Upper lobe of left lung (tissue), 6 donors: ENCODE results near the gene KIAA0825. TPM values are rescaled to one million over a fixed set of nuclear protein-coding genes. Genes with fewer than 3 reads are reported as not detected.

Experiments
- ATAC-seq, 2 donors: fragments of 200-7000 bp; cut with Tn5 transposase; one replicate each; pipeline ENCODE4 v1.9.1; 2022; ENCODE audit warnings: mild to moderate bottlenecking in 2 of 2, moderate library complexity in 2 of 2; ENCODE audit not compliant: low FRiP score in 2 of 2
- DNase-seq, 2 donors: peaks; one replicate each; pipeline ENCODE4 v3.0.0-alpha.2; 2019 to 2020
- H3K27ac ChIP-seq, 4 donors: fragments of 200-600 bp; sonication (generic); one replicate each; pipeline ENCODE4 v1.5.1; 2016 to 2019
- H3K27me3 ChIP-seq, 4 donors: fragments of 200-600 bp; sonication (generic); one replicate each; pipeline ENCODE4 v1.5.1; 2017 to 2019
- H3K36me3 ChIP-seq, 4 donors: fragments of 200-600 bp; sonication (generic); one replicate each; pipeline ENCODE4 v1.5.1; 2016 to 2019
- H3K4me1 ChIP-seq, 4 donors: fragments of 200-600 bp; sonication (generic); one replicate each; pipeline ENCODE4 v1.5.1; 2018 to 2019
- H3K4me3 ChIP-seq, 4 donors: fragments of 200-600 bp; sonication (generic); one replicate each; pipeline ENCODE4 v1.5.1; 2017 to 2019; ENCODE audit warnings: mild to moderate bottlenecking in 2 of 4, moderate library complexity in 1 of 4
- H3K9me3 ChIP-seq, 4 donors: fragments of 200-600 bp; sonication (generic); one replicate each; pipeline ENCODE4 v1.5.1; 2018 to 2019
- EP300 ChIP-seq, 4 donors: sonication (generic); formaldehyde crosslinking; IDR thresholded peaks; one replicate each; pipeline ENCODE4 v1.5.1; 2017; ENCODE audit warnings: antibody characterized with exemption in 4 of 4, control low read depth in 2 of 4
- POLR2A ChIP-seq, 4 donors: fragments of 450-650 bp; IDR thresholded peaks; one replicate each; pipeline ENCODE4 v1.5.1; 2016 to 2017; ENCODE audit warnings: antibody characterized with exemption in 4 of 4, mild to moderate bottlenecking in 2 of 4
- POLR2AphosphoS5 ChIP-seq, 2 donors: sonication (generic); formaldehyde crosslinking; IDR thresholded peaks; one replicate each; pipeline ENCODE4 v1.5.1; 2017; ENCODE audit warnings: antibody characterized with exemption in 2 of 2
- WGBS, 2 donors: methylation state at CpG; one replicate each; pipeline ENCODE4 v1.1.5; 2017 to 2018; 5-methylcytosine and 5-hydroxymethylcytosine counted together
- total RNA-seq, 6 donors: library from RNA; depleted of rRNA in 4 of 6; stranded (reverse); fragments of >200 nt in 4 of 6; gene quantifications; one replicate each; pipeline versions ENCODE4 v1.1.0 to v1.2.1, GENCODE V29; 2016 to 2021
- TF ChIP-seq, protein P1 (sequence below), 6 experiments: fragments of 450-650 bp in 4 of 6; fragments of 200-600 bp in 2 of 6; sonication (generic) in 2 of 6; IDR thresholded peaks; one replicate each; pipeline ENCODE4 v1.5.1; 2016 to 2019; ENCODE audit warnings: antibody characterized with exemption in 6 of 6
- donor health status: DM: no; HTN: no; CAD: no; lungs with moderate emphysema.
- donor health status: DM: no; HTN: yes; CAD: no; lungs with severe emphysema.

KIAA0825 gene
- total RNA-seq, 6 donors from 2014 or later = 3.8 to 19.1 (median 6.6) TPM

- 88 to 100% methylated on average over 1 of the region's 1 CpG for WGBS, 2 donors
- TF ChIP-seq, protein P1, sequence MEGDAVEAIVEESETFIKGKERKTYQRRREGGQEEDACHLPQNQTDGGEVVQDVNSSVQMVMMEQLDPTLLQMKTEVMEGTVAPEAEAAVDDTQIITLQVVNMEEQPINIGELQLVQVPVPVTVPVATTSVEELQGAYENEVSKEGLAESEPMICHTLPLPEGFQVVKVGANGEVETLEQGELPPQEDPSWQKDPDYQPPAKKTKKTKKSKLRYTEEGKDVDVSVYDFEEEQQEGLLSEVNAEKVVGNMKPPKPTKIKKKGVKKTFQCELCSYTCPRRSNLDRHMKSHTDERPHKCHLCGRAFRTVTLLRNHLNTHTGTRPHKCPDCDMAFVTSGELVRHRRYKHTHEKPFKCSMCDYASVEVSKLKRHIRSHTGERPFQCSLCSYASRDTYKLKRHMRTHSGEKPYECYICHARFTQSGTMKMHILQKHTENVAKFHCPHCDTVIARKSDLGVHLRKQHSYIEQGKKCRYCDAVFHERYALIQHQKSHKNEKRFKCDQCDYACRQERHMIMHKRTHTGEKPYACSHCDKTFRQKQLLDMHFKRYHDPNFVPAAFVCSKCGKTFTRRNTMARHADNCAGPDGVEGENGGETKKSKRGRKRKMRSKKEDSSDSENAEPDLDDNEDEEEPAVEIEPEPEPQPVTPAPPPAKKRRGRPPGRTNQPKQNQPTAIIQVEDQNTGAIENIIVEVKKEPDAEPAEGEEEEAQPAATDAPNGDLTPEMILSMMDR (IDR thresholded peaks at IDR 0.05) = no peak
- no peak for TF ChIP-seq EP300 (IDR thresholded peaks at IDR 0.05)
- TF ChIP-seq POLR2AphosphoS5 (IDR thresholded peaks at IDR 0.05) = no peak
- no peak for TF ChIP-seq POLR2A (IDR thresholded peaks at IDR 0.05)
- DNase-seq = no peak
Observed at GRCh38 chr5:94564812-94565211, 53.6 kb downstream of the KIAA0825 start.

DNA sequence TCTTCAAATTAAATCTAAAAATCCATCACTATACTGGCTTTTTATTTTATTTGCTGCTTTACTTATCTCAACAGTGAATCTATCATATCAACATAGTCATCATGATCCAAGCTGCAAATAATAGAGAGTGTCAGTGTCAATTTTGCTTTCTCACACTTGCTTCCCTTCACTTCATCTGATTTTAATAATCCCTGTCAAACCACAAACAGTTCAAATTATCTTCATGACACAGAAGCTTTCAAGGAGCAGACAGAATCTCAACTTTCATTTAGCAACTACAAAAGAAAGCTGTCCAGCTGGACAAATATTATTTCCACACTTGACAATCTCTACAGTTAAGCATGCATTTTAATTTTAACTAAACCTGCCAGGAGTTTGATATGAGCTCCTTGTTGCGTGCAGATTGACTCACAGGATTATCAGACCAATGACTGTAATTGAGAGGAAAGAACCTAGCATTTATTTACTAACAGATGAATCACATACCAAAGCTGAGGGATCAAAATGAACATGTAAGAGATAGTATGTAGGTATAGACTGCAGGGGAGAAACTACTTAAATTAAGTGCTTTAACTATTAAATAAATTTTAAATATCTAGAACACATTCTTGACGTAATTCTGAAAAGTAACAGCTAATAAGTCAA, 56.0 kb downstream of the KIAA0825 start:
- no peak overlapping the region for H3K27ac ChIP-seq
- no peaks in the 10 kb centered on the region for H3K36me3 ChIP-seq
- H3K9me3 ChIP-seq = no peaks in the 10 kb centered on the region
- no peaks in the 10 kb centered on the region for H3K27me3 ChIP-seq
- no peak overlapping the region for H3K4me3 ChIP-seq
- WGBS, 2 donors = 79 to 87% methylated on average over 2 of the region's 2 CpGs
- DNase-seq (no peak), ATAC-seq (no peak)
- H3K4me1 ChIP-seq = no peaks in the 10 kb centered on the region
- TF ChIP-seq POLR2AphosphoS5 (IDR thresholded peaks at IDR 0.05) (no peak), EP300 (IDR thresholded peaks at IDR 0.05) (no peak), POLR2A (IDR thresholded peaks at IDR 0.05) (no peak)
- TF ChIP-seq, protein P1 (IDR thresholded peaks at IDR 0.05) = no peak

More at GRCh38 chr5:94564812-94565211, 53.6 kb downstream of the KIAA0825 start:
- Histone ChIP-seq H3K36me3 (no peaks in the 10 kb centered on the region), H3K27me3 (no peaks in the 10 kb centered on the region), H3K9me3 (no peaks in the 10 kb centered on the region), H3K27ac (no peak overlapping the region), H3K4me1 (no peaks in the 10 kb centered on the region), H3K4me3 (no peak overlapping the region)
- ATAC-seq = no peak

- Histone ChIP-seq H3K4me3 (no peak overlapping the region), H3K27me3 (no peaks in the 10 kb centered on the region), H3K4me1 (no peaks in the 10 kb centered on the region), H3K27ac (no peak overlapping the region), H3K36me3 (no peaks in the 10 kb centered on the region), H3K9me3 (no peaks in the 10 kb centered on the region)
- WGBS, 2 donors = 95% methylated on average over 5 of the region's 5 CpGs
- no peak for ATAC-seq
- TF ChIP-seq, protein P1 (IDR thresholded peaks at IDR 0.05) = no peak
- no peak for TF ChIP-seq POLR2AphosphoS5 (IDR thresholded peaks at IDR 0.05)
- TF ChIP-seq POLR2A (IDR thresholded peaks at IDR 0.05) = no peak
- TF ChIP-seq EP300 (IDR thresholded peaks at IDR 0.05) = no peak
- no peak for DNase-seq
Observed at GRCh38 chr5:94558028-94558427, 60.4 kb downstream of the KIAA0825 start.

DNA sequence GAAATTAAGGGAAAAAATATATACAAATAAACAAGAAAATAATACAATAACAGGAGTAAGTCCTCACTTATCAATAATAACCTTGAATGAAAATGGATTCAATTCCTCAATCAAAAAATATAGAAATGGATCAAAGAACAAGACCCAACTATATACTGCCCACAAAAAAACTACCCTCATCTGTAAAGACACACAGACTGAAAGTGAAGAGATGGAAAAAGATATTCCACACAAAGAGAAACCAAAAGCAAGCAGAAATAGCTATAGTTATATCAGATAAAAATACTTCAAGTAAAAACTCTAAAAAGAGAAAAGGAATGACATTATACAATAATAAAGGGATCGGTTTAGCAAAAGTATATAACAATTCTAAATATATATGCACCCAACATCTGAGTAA, 66.5 kb downstream of the KIAA0825 start:
- no peaks in the 10 kb centered on the region for H3K27me3 ChIP-seq
- H3K4me3 ChIP-seq = no peak overlapping the region
- DNase-seq (no peak), ATAC-seq (no peak)
- H3K4me1 ChIP-seq = no peaks in the 10 kb centered on the region
- H3K27ac ChIP-seq = no peak overlapping the region
- TF ChIP-seq EP300 (IDR thresholded peaks at IDR 0.05) = no peak
- no peak for TF ChIP-seq POLR2A (IDR thresholded peaks at IDR 0.05)
- TF ChIP-seq POLR2AphosphoS5 (IDR thresholded peaks at IDR 0.05) = no peak
- TF ChIP-seq, protein P1 (IDR thresholded peaks at IDR 0.05) = no peak
- H3K9me3 ChIP-seq = peaks cover 0 to 2% (median 0%) of the 10 kb centered on the region in 4 donors
- no peaks in the 10 kb centered on the region for H3K36me3 ChIP-seq
- 91 to 92% methylated on average over 1 of the region's 1 CpG for WGBS, 2 donors
